ENCODE results near the gene DNAH11. TPM values are rescaled to one million over a fixed set of nuclear protein-coding genes. Genes with fewer than 3 reads are reported as not detected.

The DNAH11 gene
- polyA plus RNA-seq, 1 donor from 2014 or later: 0.16 TPM

DNA sequence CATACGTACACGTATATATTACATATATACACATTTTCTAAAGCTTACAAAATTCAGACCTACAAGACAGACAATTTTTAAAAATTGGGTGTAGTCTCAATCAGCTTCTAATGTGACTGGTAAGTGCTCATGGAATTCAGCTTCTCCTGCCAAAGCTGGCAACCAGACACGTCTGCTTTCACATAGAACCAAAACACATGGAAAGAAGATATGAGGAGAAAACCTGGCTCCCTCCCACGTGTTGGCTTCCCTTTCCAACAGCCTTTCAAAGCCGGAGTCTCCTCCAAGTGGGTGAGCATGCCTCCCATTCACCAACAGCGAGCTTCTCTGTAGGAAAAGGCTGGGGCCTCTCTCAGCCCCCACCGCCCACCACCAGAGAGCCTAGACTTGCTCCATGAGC lies 369.5 kb downstream of the DNAH11 start:
- no peaks in the 10 kb centered on the region for H3F3A ChIP-seq (ENCODE audit: insufficient read depth, low read length, poor library complexity, severe bottlenecking)
- H3K27me3 ChIP-seq (ENCODE audit: insufficient read depth, low read depth, low read length): no peaks in the 10 kb centered on the region
- no peak overlapping the region for H3K27ac ChIP-seq (ENCODE audit: low read length)
- TF ChIP-seq RAD21 (conservative IDR thresholded peaks at IDR 0.05): no peak
- TF ChIP-seq REST (IDR thresholded peaks at IDR 0.05; ENCODE audit: borderline replicate concordance): no peak
- H3K9me2 ChIP-seq (ENCODE audit: insufficient read depth, low read length): no peaks in the 10 kb centered on the region
- H3K9me3 ChIP-seq (ENCODE audit: low read length): no peaks in the 10 kb centered on the region
- H3K4me3 ChIP-seq (ENCODE audit: low read length): no peak overlapping the region
- H4K20me1 ChIP-seq (ENCODE audit: insufficient read depth): no peaks in the 10 kb centered on the region
- H3K9ac ChIP-seq (ENCODE audit: low read length): no peak overlapping the region
- H3K79me2 ChIP-seq (replicated peaks; ENCODE audit: insufficient read depth, low read length): no peaks in the 10 kb centered on the region
- H3K4me2 ChIP-seq (ENCODE audit: low read length): no peak overlapping the region
- H3K36me3 ChIP-seq (ENCODE audit: insufficient read depth, low read length): no peaks in the 10 kb centered on the region
- H2AFZ ChIP-seq (ENCODE audit: low read depth, low read length): no peak overlapping the region

DNA sequence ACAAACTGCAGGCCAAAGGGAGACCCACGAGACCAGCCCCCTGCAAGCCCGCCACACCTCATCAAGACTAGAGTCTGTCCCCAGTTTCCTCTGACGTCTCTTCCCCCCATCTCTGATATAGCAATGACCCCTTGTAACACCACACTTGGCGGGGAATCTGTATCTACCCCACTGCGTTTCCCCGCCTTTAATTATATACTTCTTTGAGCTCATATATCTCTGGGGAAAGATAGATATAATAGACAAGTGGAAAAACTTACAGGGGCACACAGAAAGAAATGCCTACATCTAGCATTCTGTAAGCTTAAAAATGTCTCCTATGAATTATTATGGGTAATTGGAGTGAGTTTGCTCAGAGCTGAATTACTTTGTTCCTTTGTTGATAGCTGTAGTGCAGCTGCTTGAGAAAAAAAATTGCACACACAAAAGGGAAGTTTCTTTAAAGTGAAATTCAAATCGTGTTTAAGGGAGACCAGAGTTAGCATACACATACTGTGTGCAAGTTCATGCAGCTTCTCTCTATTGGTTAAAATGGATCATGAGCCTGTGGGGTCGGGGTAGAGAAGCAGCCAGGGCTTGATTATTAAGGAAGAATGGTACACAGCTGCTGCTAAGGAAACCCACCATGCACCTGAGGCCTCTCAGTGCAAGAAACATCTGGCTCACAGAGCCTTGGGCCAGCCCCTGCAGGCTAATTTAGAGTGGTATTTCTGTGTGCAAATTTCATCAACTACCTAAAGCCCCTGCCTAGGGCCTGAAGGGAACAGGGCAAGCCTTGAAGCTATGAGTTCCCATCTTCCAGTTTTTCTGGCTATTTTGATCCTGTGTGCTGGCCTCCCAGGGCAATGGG lies 370.3 kb downstream of the DNAH11 start:
- Histone ChIP-seq H2AFZ (ENCODE audit: low read depth, low read length) (no peak overlapping the region), H3K4me3 (ENCODE audit: low read length) (no peak overlapping the region), H3K27me3 (ENCODE audit: insufficient read depth, low read depth, low read length) (no peaks in the 10 kb centered on the region), H3K4me2 (ENCODE audit: low read length) (no peak overlapping the region), H3K9me2 (ENCODE audit: insufficient read depth, low read length) (no peaks in the 10 kb centered on the region), H3K79me2 (replicated peaks; ENCODE audit: insufficient read depth, low read length) (no peaks in the 10 kb centered on the region), H3K9ac (ENCODE audit: low read length) (no peak overlapping the region), H3K27ac (ENCODE audit: low read length) (no peak overlapping the region), H3F3A (ENCODE audit: insufficient read depth, low read length, poor library complexity, severe bottlenecking) (no peaks in the 10 kb centered on the region), H3K9me3 (ENCODE audit: low read length) (no peaks in the 10 kb centered on the region), H3K36me3 (ENCODE audit: insufficient read depth, low read length) (no peaks in the 10 kb centered on the region), H4K20me1 (ENCODE audit: insufficient read depth) (no peaks in the 10 kb centered on the region)
- TF ChIP-seq MXI1 (conservative IDR thresholded peaks at IDR 0.05; ENCODE audit: poor library complexity, severe bottlenecking) (no peak), RAD21 (conservative IDR thresholded peaks at IDR 0.05) (no peak), EP300 (conservative IDR thresholded peaks at IDR 0.05; ENCODE audit: poor library complexity, severe bottlenecking) (no peak), EZH2 (IDR thresholded peaks at IDR 0.05; ENCODE audit: borderline replicate concordance, insufficient read depth, low read length, poor library complexity, severe bottlenecking) (no peak)
- TF ChIP-seq, protein P1, sequence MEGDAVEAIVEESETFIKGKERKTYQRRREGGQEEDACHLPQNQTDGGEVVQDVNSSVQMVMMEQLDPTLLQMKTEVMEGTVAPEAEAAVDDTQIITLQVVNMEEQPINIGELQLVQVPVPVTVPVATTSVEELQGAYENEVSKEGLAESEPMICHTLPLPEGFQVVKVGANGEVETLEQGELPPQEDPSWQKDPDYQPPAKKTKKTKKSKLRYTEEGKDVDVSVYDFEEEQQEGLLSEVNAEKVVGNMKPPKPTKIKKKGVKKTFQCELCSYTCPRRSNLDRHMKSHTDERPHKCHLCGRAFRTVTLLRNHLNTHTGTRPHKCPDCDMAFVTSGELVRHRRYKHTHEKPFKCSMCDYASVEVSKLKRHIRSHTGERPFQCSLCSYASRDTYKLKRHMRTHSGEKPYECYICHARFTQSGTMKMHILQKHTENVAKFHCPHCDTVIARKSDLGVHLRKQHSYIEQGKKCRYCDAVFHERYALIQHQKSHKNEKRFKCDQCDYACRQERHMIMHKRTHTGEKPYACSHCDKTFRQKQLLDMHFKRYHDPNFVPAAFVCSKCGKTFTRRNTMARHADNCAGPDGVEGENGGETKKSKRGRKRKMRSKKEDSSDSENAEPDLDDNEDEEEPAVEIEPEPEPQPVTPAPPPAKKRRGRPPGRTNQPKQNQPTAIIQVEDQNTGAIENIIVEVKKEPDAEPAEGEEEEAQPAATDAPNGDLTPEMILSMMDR (IDR thresholded peaks at IDR 0.05; ENCODE audit: poor library complexity, severe bottlenecking): no peak

GRCh38 chr7:21914671-21915070 lies 371.8 kb downstream of the DNAH11 start:
- Histone ChIP-seq H3F3A (ENCODE audit: insufficient read depth, low read length, poor library complexity, severe bottlenecking) (no peaks in the 10 kb centered on the region), H2AFZ (ENCODE audit: low read depth, low read length) (no peak overlapping the region), H3K27me3 (ENCODE audit: insufficient read depth, low read depth, low read length) (no peaks in the 10 kb centered on the region), H3K9me2 (ENCODE audit: insufficient read depth, low read length) (no peaks in the 10 kb centered on the region), H3K4me2 (ENCODE audit: low read length) (no peak overlapping the region), H3K9me3 (ENCODE audit: low read length) (no peaks in the 10 kb centered on the region), H3K36me3 (ENCODE audit: insufficient read depth, low read length) (no peaks in the 10 kb centered on the region), H3K4me3 (ENCODE audit: low read length) (no peak overlapping the region), H4K20me1 (ENCODE audit: insufficient read depth) (no peaks in the 10 kb centered on the region), H3K27ac (ENCODE audit: low read length) (no peak overlapping the region), H3K79me2 (replicated peaks; ENCODE audit: insufficient read depth, low read length) (no peaks in the 10 kb centered on the region), H3K9ac (ENCODE audit: low read length) (no peak overlapping the region)
- TF ChIP-seq TAF1 (IDR thresholded peaks at IDR 0.05; ENCODE audit: low read depth): no peak
- no peak for TF ChIP-seq EP300 (conservative IDR thresholded peaks at IDR 0.05; ENCODE audit: poor library complexity, severe bottlenecking)
- TF ChIP-seq, protein P1 (IDR thresholded peaks at IDR 0.05; ENCODE audit: poor library complexity, severe bottlenecking): no peak
- no peak for TF ChIP-seq RAD21 (conservative IDR thresholded peaks at IDR 0.05)

All from neural cell (in vitro differentiated cells).